Activated naive CD8-positive, alpha-beta T cell treated with anti-CD3 and anti-CD28 coated beads for 36 hours (primary cell): ENCODE data around the gene IRX2. TPM values are rescaled to one million over a fixed set of nuclear protein-coding genes. Genes with fewer than 3 reads are reported as not detected.

Experiments used
- DNase-seq: peaks from one replicate; pipeline ENCODE4 v3.0.0; 2021
- H3K27ac Mint-ChIP-seq: one replicate; pipeline ENCODE4 v1.8.0; 2022; ENCODE audit warnings: mild to moderate bottlenecking, moderate library complexity, mixed read lengths
- H3K27me3 Mint-ChIP-seq: one replicate; pipeline ENCODE4 v1.8.0; 2022; ENCODE audit warnings: mild to moderate bottlenecking, mixed read lengths
- H3K36me3 Mint-ChIP-seq: one replicate; pipeline ENCODE4 v1.8.0; 2021; ENCODE audit warnings: mild to moderate bottlenecking, mixed read lengths
- H3K4me1 Mint-ChIP-seq: one replicate; pipeline ENCODE4 v1.8.0; 2021; ENCODE audit warnings: mixed read lengths
- H3K4me3 Mint-ChIP-seq: one replicate; pipeline ENCODE4 v1.8.0; 2022; ENCODE audit warnings: mild to moderate bottlenecking, moderate library complexity, mixed read lengths
- H3K9me3 Mint-ChIP-seq: one replicate; pipeline ENCODE4 v1.8.0; 2022; ENCODE audit warnings: mixed read lengths
- total RNA-seq, 2 experiments: library from RNA; stranded (reverse); gene quantifications; one replicate each; pipeline ENCODE4 v1.2.3, GENCODE V29; 2021

IRX2 gene
- total RNA-seq, 2 experiments from 2014 or later: not detected

- DNase-seq: no peak
- Mint-ChIP-seq H3K27ac (no peak overlapping the region), H3K9me3 (no peaks in the 10 kb centered on the region), H3K4me1 (no peaks in the 10 kb centered on the region), H3K4me3 (no peak overlapping the region), H3K36me3 (no peaks in the 10 kb centered on the region), H3K27me3 (peaks cover 13% of the 10 kb centered on the region)
Observed at GRCh38 chr5:2702096-2702879, 49.2 kb downstream of the IRX2 start.

GRCh38 chr5:2701592-2701991, 49.9 kb downstream of the IRX2 start:
- no peak overlapping the region for H3K27ac Mint-ChIP-seq

DNA sequence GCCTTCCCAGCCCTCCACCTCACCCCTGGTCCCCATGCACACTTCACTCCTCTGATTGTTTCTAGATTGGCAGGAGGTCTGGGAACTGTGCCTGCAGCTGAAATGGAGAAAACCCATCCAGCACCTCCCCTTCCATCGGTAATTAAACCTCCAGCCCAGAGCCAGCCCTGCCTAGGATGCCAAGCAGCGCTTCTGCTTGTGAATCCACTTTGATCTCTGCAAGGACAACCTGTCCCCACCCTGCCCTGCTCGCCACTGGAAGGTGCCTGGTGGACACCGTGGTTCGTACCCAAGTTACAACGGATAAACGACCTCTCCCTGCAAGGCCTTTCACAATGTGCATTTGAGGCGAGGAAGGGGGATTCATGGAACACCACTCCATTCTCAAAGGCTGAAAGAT, 50.6 kb downstream of the IRX2 start:
- Mint-ChIP-seq H3K9me3 (no peaks in the 10 kb centered on the region), H3K36me3 (no peaks in the 10 kb centered on the region), H3K4me3 (no peak overlapping the region), H3K27ac (no peak overlapping the region), H3K27me3 (peaks cover 13% of the 10 kb centered on the region), H3K4me1 (no peaks in the 10 kb centered on the region)
- no peak for DNase-seq

More at GRCh38 chr5:2701592-2701991, 49.9 kb downstream of the IRX2 start:
- Mint-ChIP-seq H3K4me1 (no peaks in the 10 kb centered on the region), H3K36me3 (no peaks in the 10 kb centered on the region), H3K27me3 (peaks cover 13% of the 10 kb centered on the region), H3K4me3 (no peak overlapping the region), H3K9me3 (no peaks in the 10 kb centered on the region)
- no peak for DNase-seq

DNA sequence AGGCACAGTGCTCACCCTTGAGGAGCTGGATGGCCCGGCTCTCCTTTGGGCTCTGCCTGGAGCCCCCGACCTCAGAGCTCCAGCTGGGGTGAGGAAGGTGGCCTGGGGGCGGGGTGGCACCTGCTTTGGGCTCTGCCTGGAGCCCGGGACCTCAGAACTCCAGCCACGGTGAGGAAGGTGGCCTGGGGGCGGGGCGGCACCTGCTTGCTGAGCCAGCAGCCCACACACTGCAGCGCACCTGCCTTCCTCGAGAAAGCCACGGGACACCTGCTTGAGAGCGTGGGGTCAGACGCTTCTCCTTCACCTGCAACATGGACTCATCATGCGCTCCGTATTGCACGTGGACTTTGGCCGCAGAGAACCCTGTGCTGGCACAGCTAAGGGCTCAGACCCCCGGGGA, 51.8 kb downstream of the IRX2 start:
- Mint-ChIP-seq H3K4me3 (no peak overlapping the region), H3K36me3 (no peaks in the 10 kb centered on the region), H3K4me1 (no peaks in the 10 kb centered on the region), H3K27me3 (peaks cover 8% of the 10 kb centered on the region), H3K9me3 (peaks cover 3% of the 10 kb centered on the region), H3K27ac (no peak overlapping the region)
- DNase-seq: no peak

DNA sequence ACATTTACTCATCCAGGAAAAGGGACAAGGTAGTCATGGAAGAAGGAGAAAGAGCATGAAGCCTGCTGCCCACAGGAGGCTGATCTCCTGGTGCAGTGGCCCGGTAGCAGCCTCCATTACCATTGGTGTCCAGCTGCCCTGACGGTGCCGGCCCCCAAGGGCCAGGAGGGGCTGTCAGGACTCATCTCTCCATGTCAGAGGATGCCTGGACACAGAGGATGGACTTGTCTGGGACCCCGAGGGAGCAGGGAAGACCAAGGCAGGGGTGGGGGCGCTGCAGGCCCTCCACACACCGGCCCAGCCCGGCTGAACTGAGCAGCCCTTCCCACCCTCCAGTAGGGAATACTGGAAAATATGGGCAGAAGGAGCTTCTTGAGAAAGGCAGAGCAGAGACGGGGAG, 52.2 kb downstream of the IRX2 start:
- H3K9me3 Mint-ChIP-seq: peaks cover 3% of the 10 kb centered on the region
- peaks cover 8% of the 10 kb centered on the region for H3K27me3 Mint-ChIP-seq
- H3K36me3 Mint-ChIP-seq: no peaks in the 10 kb centered on the region
- H3K4me3 Mint-ChIP-seq: no peak overlapping the region
- H3K27ac Mint-ChIP-seq: no peak overlapping the region
- no peak for DNase-seq
- no peaks in the 10 kb centered on the region for H3K4me1 Mint-ChIP-seq

DNA sequence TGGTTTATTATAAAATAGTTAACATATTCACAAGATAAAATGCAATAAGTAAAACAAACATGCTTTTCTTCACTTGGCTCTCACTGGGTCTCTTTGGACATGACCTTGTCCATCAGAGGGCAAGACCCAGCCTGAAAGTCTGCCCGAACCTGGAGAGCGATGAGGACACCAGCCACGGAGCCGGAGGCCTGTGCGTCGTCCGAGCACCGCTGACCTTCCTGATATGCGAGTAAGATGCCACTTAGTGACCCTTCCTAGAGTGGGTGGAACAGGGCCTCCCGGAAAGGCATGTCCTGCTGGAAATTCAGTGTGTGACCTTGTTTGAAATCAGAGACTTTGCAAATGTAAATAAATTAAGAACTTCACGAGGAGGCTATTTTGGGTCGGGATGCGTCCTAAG, 52.9 kb downstream of the IRX2 start:
- no peak overlapping the region for H3K4me3 Mint-ChIP-seq
- H3K9me3 Mint-ChIP-seq: peaks cover 3% of the 10 kb centered on the region
- H3K27me3 Mint-ChIP-seq: peaks cover 5% of the 10 kb centered on the region
- H3K4me1 Mint-ChIP-seq: no peaks in the 10 kb centered on the region
- no peak for DNase-seq
- no peak overlapping the region for H3K27ac Mint-ChIP-seq
- no peaks in the 10 kb centered on the region for H3K36me3 Mint-ChIP-seq

DNA sequence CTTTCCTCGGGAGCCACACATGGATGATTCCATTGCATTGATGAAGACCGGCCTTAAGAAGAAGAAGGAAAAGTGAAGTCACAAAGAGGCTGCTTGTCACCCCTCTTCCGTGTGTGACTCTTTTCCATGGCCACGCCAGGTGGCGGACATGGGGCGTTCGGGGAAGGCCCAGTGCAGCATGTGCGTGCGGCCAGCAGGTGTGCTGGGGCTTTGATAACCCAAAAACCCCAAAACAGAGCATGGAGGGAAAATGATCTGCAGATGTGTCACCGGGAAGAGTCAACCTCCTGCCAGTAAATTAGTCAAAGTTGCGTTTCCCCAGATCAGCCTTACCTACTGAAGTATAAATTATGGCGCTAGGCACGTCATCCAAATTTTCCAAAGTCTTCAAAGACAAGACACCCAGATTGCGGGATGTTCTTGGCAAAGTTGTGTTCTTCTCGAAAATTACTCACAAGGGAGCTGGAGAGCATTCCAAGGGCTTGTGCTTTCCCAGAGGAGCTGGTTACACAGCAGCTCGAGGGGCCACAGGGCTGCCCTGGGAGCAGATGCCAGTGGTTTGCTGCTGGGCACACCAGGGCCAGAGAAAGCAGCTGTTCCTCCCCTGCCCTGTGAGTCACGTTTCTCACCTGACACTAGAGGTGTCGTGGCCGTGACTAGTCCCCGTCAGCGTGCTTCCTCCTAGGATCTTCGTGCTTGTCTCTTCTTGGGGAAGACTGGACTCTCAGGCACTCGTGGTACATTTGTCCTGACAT, 53.9 kb downstream of the IRX2 start:
- H3K4me1 Mint-ChIP-seq: no peaks in the 10 kb centered on the region
- peaks cover 3% of the 10 kb centered on the region for H3K9me3 Mint-ChIP-seq
- H3K4me3 Mint-ChIP-seq: no peak overlapping the region
- DNase-seq: no peak
- H3K27ac Mint-ChIP-seq: no peak overlapping the region
- H3K36me3 Mint-ChIP-seq: no peaks in the 10 kb centered on the region
- H3K27me3 Mint-ChIP-seq: peaks cover 5% of the 10 kb centered on the region

DNA sequence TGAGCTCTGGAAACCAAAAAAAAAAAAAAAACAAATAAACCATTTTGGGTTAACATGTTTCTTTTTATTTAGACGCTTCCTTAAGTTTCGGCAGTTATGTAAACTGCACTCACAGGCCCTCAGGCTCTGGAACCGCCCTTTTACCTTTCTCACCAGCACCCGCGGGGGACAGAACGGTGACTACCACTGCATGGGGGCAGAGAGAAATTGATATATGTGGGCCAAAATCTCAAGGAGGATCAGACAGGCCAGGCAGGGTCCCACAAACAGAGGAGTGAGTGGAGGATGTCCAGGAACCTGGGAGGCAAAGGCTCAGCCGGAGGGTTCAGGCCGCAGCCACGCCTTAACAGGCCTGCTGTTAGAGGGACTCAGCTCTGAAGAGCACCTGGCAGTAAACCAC, 54.4 kb downstream of the IRX2 start:
- H3K27me3 Mint-ChIP-seq: peaks cover 5% of the 10 kb centered on the region
- H3K36me3 Mint-ChIP-seq: no peaks in the 10 kb centered on the region
- no peak overlapping the region for H3K4me3 Mint-ChIP-seq
- DNase-seq: no peak
- no peaks in the 10 kb centered on the region for H3K4me1 Mint-ChIP-seq
- H3K9me3 Mint-ChIP-seq: peaks cover 3% of the 10 kb centered on the region
- no peak overlapping the region for H3K27ac Mint-ChIP-seq
